HCT116 (cell line): ENCODE measurements around the gene TAGLN2. TPM values are rescaled to one million over a fixed set of nuclear protein-coding genes. Genes with fewer than 3 reads are reported as not detected.

Experiments
- ATAC-seq: fragments of 200-7000 bp; cut with Tn5 transposase; 2 replicates; pipeline ENCODE4 v1.9.1; 2020; ENCODE audit warnings: mild to moderate bottlenecking, moderate library complexity
- BruUV-seq: library from RNA; stranded (reverse); fragments of 400-500 nt; replicated peaks from 2 replicates; lab custom pipeline; 2021; lab: Mats Ljungman, UMichigan
- CTCF ChIA-PET: fragments of 300-600 bp; sonication (Branson Sonifier 250); formaldehyde crosslinking; loops from one replicate; lab custom pipeline; 2021; ENCODE audit warnings: antibody characterized with exemption; lab: Charles Lee
- POLR2A ChIA-PET: fragments of 300-600, 350-600 bp; sonication (Branson Sonifier 250); formaldehyde crosslinking; loops from one replicate; lab custom pipeline; 2021; ENCODE audit warnings: antibody characterized with exemption; lab: Charles Lee
- RAD21 ChIA-PET, 2 experiments: fragments of 300-600 bp; sonication (Branson Sonifier 250); formaldehyde crosslinking; loops; one replicate each; lab custom pipeline; 2023; ENCODE audit warnings: low total read pairs in 2 of 2; ENCODE audit not compliant: uncharacterized antibody in 2 of 2, unreplicated experiment in 2 of 2, low non-redundant PET in 1 of 2; lab: Charles Lee
- DNase-seq: peaks from one replicate; pipeline ENCODE4 v3.0.0-alpha.2; 2010; ENCODE audit warnings: low read depth, low spot score
- H2AFZ ChIP-seq: fragments of 200-600 bp; shearing (Covaris generic), sonication (generic); 2 replicates; pipeline ENCODE4 v1.6.1; 2017; ENCODE audit warnings: low read depth, mixed run types, mixed read lengths, antibody characterized with exemption, low read length; ENCODE audit not compliant: poor library complexity, severe bottlenecking
- H3K27ac ChIP-seq: 2 replicates; pipeline ENCODE4 v1.5.1; 2012; ENCODE audit warnings: low read depth, low read length
- H3K27me3 ChIP-seq: fragments of 200-600 bp; sonication (generic); 2 replicates; pipeline ENCODE4 v1.6.1; 2016; ENCODE audit warnings: mixed run types, low read length, mixed read lengths; ENCODE audit not compliant: insufficient read depth
- H3K36me3 ChIP-seq, 2 experiments: fragments of 200-500 bp in 1 of 2; fragments of 200-600 bp in 1 of 2; sonication (Bioruptor generic) in 1 of 2; sonication (generic) in 1 of 2; 2 replicates each; pipeline versions ENCODE4 v1.5.1 to v1.6.1; 2014 to 2016; ENCODE audit warnings: low read length in 2 of 2, inconsistent platforms in 1 of 2, mixed read lengths in 1 of 2, mixed run types in 1 of 2; ENCODE audit not compliant: insufficient read depth in 2 of 2, control insufficient read depth in 1 of 2
- H3K4me1 ChIP-seq, 2 experiments: fragments of 200-600 bp in 1 of 2; sonication (generic) in 1 of 2; 2 replicates each; pipeline versions ENCODE4 v1.5.1 to v1.6.1; 2012 to 2017; ENCODE audit warnings: low read length in 2 of 2, inconsistent platforms in 1 of 2, mild to moderate bottlenecking in 1 of 2, mixed read lengths in 1 of 2, mixed run types in 1 of 2, moderate library complexity in 1 of 2; ENCODE audit not compliant: insufficient read depth in 2 of 2, control insufficient read depth in 1 of 2
- H3K4me2 ChIP-seq: fragments of 200-600 bp; sonication (generic); 2 replicates; pipeline ENCODE4 v1.6.1; 2017; ENCODE audit warnings: mixed run types, low read length, mixed read lengths
- H3K4me3 ChIP-seq, 2 experiments: fragments of 200-600 bp in 1 of 2; sonication (generic) in 1 of 2; replicated peaks in 1 of 2; 2 replicates each; pipeline ENCODE4 v1.5.1; 2011 to 2016; ENCODE audit warnings: low read length in 2 of 2, control low read depth in 1 of 2, low read depth in 1 of 2, mild to moderate bottlenecking in 1 of 2, mixed read lengths in 1 of 2, mixed run types in 1 of 2
- H3K79me2 ChIP-seq: fragments of 200-600 bp; sonication (generic); 2 replicates; pipeline ENCODE4 v1.6.1; 2017; ENCODE audit warnings: mild to moderate bottlenecking, mixed run types, low read length, moderate library complexity, mixed read lengths; ENCODE audit not compliant: insufficient read depth
- H3K9ac ChIP-seq: fragments of 200-600 bp; sonication (generic); 2 replicates; pipeline ENCODE4 v1.6.1; 2016; ENCODE audit warnings: low read length, mixed read lengths
- H3K9me2 ChIP-seq: fragments of 200-600 bp; sonication (generic), shearing (Covaris generic); 2 replicates; pipeline ENCODE4 v1.6.1; 2017; ENCODE audit warnings: mixed run types, mild to moderate bottlenecking, moderate library complexity; ENCODE audit not compliant: insufficient read depth
- H3K9me3 ChIP-seq, 2 experiments: fragments of 200-500 bp in 1 of 2; fragments of 200-600 bp in 1 of 2; sonication (Bioruptor generic) in 1 of 2; sonication (generic) in 1 of 2; 2 replicates each; pipeline ENCODE4 v1.6.1; 2014 to 2017; ENCODE audit warnings: low read length in 2 of 2, mixed read lengths in 2 of 2, inconsistent platforms in 1 of 2, low read depth in 1 of 2, mild to moderate bottlenecking in 1 of 2, mixed run types in 1 of 2, moderate library complexity in 1 of 2; ENCODE audit not compliant: control insufficient read depth in 1 of 2, insufficient read depth in 1 of 2
- H4K20me1 ChIP-seq: fragments of 200-600 bp; sonication (generic), shearing (Covaris generic); 2 replicates; pipeline ENCODE4 v1.6.1; 2017; ENCODE audit warnings: mixed run types, mild to moderate bottlenecking, moderate library complexity; ENCODE audit not compliant: insufficient read depth
- CBX3 ChIP-seq: IDR thresholded peaks from 2 replicates; pipeline ENCODE4 v1.6.1; 2012; ENCODE audit warnings: low read depth
- CEBPB ChIP-seq: IDR thresholded peaks from 2 replicates; pipeline ENCODE4 v1.6.1; 2012; ENCODE audit warnings: low read depth
- ELF1 ChIP-seq: IDR thresholded peaks from 2 replicates; pipeline ENCODE4 v1.6.1; 2012; ENCODE audit warnings: low read depth, borderline replicate concordance
- EZH2 ChIP-seq: fragments of 200-600 bp; sonication (generic); IDR thresholded peaks from 2 replicates; pipeline ENCODE4 v1.6.1; 2017; ENCODE audit warnings: antibody characterized with exemption, mixed run types
- FOSL1 ChIP-seq: IDR thresholded peaks from 2 replicates; pipeline ENCODE4 v1.6.1; 2012; ENCODE audit warnings: low read depth
- JUND ChIP-seq: IDR thresholded peaks from 2 replicates; pipeline ENCODE4 v1.6.1; 2012
- POLR2A ChIP-seq: IDR thresholded peaks from 2 replicates; pipeline ENCODE4 v1.7.0; 2011; ENCODE audit warnings: borderline replicate concordance; ENCODE audit not compliant: insufficient read depth, insufficient read length; ENCODE audit errors: extremely low read depth
- POLR2AphosphoS5 ChIP-seq: IDR thresholded peaks from 2 replicates; pipeline ENCODE4 v1.6.1; 2011; ENCODE audit warnings: mild to moderate bottlenecking, low read depth, low read length, moderate library complexity
- RAD21 ChIP-seq: IDR thresholded peaks from 2 replicates; pipeline ENCODE4 v1.6.1; 2012; ENCODE audit warnings: low read depth, mild to moderate bottlenecking
- SIN3A ChIP-seq: IDR thresholded peaks from 2 replicates; pipeline ENCODE4 v1.6.1; 2012; ENCODE audit warnings: low read depth
- SP1 ChIP-seq: IDR thresholded peaks from 2 replicates; pipeline ENCODE4 v1.6.1; 2012; ENCODE audit warnings: low read depth
- SRF ChIP-seq: IDR thresholded peaks from 2 replicates; pipeline ENCODE4 v1.6.1; 2012; ENCODE audit warnings: low read depth
- YY1 ChIP-seq: IDR thresholded peaks from 2 replicates; pipeline ENCODE4 v1.6.1; 2011; ENCODE audit warnings: low read length, low read depth, moderate library complexity, mild to moderate bottlenecking; ENCODE audit not compliant: insufficient replicate concordance; ENCODE audit errors: extremely low read depth
- ZFX ChIP-seq: fragments of 450-650 bp; IDR thresholded peaks from 2 replicates; pipeline ENCODE4 v1.6.1; 2017
- ZNF274 ChIP-seq: fragments of 200-500 bp; sonication (Bioruptor generic); IDR thresholded peaks from 2 replicates; pipeline ENCODE4 v1.6.1; 2014; ENCODE audit warnings: mild to moderate bottlenecking, low read depth, low read length, inconsistent platforms
- intact Hi-C: fragments of 100-400 bp; cut with micrococcal nuclease; formaldehyde crosslinking; loops from 2 replicates; pipeline ENCODE4 v1.10.0; 2022
- total RNA-seq: library from RNA; stranded (reverse); gene quantifications from one replicate; pipeline ENCODE4 v1.2.1, GENCODE V29; 2021; ENCODE audit not compliant: unreplicated experiment
- TF ChIP-seq, protein P1 (sequence below): IDR thresholded peaks from 2 replicates; pipeline ENCODE4 v1.6.1; 2012
- TF ChIP-seq, protein P2 (sequence below), 3 experiments: fragments of 200-600 bp in 1 of 3; sonication (generic) in 1 of 3; IDR thresholded peaks in 2 of 3; conservative IDR thresholded peaks in 1 of 3; 2 replicates each; pipeline ENCODE4 v1.5.1; 2012 to 2017; ENCODE audit warnings: low read depth in 2 of 3, low read length in 2 of 3, antibody characterized with exemption in 1 of 3, borderline replicate concordance in 1 of 3, control low read depth in 1 of 3, mild to moderate bottlenecking in 1 of 3, mixed read lengths in 1 of 3, mixed run types in 1 of 3, moderate library complexity in 1 of 3; ENCODE audit not compliant: insufficient read depth in 1 of 3
- TF ChIP-seq, protein P3 (sequence below): IDR thresholded peaks from 2 replicates; pipeline ENCODE4 v1.6.1; 2011; ENCODE audit warnings: mild to moderate bottlenecking, low read length, moderate library complexity; ENCODE audit not compliant: insufficient replicate concordance; ENCODE audit errors: extremely low read depth
- TF ChIP-seq, protein P4 (sequence below): IDR thresholded peaks from 2 replicates; pipeline ENCODE4 v1.6.1; 2012; ENCODE audit warnings: low read depth

The TAGLN2 gene
- total RNA-seq, 1 experiment from 2014 or later, result 127 TPM

DNA sequence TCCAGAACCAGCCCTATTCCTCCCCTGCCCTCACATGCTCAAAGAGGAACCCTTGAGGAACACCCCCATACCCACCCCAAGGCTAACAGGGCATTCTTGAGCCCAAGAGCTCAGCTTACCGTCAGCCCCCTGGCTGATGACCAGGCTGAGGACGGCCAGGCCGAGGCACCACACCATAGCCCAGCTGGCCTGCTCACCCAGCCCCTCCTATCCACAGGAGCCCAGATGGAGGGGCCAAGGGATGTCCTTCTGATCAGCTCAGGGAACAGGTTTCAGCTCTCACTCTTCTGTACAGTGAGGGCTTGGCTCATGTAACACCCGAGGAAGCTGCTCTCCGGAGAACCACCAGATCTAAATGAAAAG is 18.0 kb upstream of the TAGLN2 start:
- Histone ChIP-seq H3K79me2 (no peaks in the 10 kb centered on the region), H3K4me1 (peaks cover 14 to 25% of the 10 kb centered on the region in 2 experiments), H3K4me2 (no peak overlapping the region), H3K4me3 (no peak overlapping the region), H3K27ac (no peak overlapping the region), H3K27me3 (no peaks in the 10 kb centered on the region), H3K9ac (no peak overlapping the region), H3K36me3 (no peaks in the 10 kb centered on the region), H3K9me3 (no peaks in the 10 kb centered on the region), H2AFZ (no peak overlapping the region), H4K20me1 (no peaks in the 10 kb centered on the region), H3K9me2 (no peaks in the 10 kb centered on the region)
- no TSS peak for BruUV-seq
- ChIA-PET RAD21 (no interaction called here), POLR2A (no interaction called here), CTCF (interaction anchor here (2.4 kb wide), 1 partner anchor 64 kb away, joined by 10 read pairs; no protein-coding TSS in a partner anchor)
- intact Hi-C loops, result no loop called here
- TF ChIP-seq JUND (no peak), ELF1 (no peak), FOSL1 (no peak), CEBPB (no peak), ZFX (no peak), EZH2 (no peak), YY1 (no peak), SRF (no peak), RAD21 (no peak), POLR2A (no peak), ZNF274 (no peak), CBX3 (no peak), POLR2AphosphoS5 (no peak), SIN3A (no peak), SP1 (no peak)
- TF ChIP-seq, protein P1, sequence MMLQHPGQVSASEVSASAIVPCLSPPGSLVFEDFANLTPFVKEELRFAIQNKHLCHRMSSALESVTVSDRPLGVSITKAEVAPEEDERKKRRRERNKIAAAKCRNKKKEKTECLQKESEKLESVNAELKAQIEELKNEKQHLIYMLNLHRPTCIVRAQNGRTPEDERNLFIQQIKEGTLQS, result no peak
- TF ChIP-seq, protein P2, sequence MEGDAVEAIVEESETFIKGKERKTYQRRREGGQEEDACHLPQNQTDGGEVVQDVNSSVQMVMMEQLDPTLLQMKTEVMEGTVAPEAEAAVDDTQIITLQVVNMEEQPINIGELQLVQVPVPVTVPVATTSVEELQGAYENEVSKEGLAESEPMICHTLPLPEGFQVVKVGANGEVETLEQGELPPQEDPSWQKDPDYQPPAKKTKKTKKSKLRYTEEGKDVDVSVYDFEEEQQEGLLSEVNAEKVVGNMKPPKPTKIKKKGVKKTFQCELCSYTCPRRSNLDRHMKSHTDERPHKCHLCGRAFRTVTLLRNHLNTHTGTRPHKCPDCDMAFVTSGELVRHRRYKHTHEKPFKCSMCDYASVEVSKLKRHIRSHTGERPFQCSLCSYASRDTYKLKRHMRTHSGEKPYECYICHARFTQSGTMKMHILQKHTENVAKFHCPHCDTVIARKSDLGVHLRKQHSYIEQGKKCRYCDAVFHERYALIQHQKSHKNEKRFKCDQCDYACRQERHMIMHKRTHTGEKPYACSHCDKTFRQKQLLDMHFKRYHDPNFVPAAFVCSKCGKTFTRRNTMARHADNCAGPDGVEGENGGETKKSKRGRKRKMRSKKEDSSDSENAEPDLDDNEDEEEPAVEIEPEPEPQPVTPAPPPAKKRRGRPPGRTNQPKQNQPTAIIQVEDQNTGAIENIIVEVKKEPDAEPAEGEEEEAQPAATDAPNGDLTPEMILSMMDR (IDR thresholded peaks at IDR 0.05 in 2 of 3, conservative IDR thresholded peaks at IDR 0.05 in 1 of 3; ENCODE audit: borderline replicate concordance in 1 of 3, insufficient read depth in 1 of 3, low read depth in 2 of 3, low read length in 2 of 3), result no peak
- TF ChIP-seq, protein P3, sequence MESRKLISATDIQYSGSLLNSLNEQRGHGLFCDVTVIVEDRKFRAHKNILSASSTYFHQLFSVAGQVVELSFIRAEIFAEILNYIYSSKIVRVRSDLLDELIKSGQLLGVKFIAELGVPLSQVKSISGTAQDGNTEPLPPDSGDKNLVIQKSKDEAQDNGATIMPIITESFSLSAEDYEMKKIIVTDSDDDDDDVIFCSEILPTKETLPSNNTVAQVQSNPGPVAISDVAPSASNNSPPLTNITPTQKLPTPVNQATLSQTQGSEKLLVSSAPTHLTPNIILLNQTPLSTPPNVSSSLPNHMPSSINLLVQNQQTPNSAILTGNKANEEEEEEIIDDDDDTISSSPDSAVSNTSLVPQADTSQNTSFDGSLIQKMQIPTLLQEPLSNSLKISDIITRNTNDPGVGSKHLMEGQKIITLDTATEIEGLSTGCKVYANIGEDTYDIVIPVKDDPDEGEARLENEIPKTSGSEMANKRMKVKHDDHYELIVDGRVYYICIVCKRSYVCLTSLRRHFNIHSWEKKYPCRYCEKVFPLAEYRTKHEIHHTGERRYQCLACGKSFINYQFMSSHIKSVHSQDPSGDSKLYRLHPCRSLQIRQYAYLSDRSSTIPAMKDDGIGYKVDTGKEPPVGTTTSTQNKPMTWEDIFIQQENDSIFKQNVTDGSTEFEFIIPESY, result no peak
- TF ChIP-seq, protein P4, sequence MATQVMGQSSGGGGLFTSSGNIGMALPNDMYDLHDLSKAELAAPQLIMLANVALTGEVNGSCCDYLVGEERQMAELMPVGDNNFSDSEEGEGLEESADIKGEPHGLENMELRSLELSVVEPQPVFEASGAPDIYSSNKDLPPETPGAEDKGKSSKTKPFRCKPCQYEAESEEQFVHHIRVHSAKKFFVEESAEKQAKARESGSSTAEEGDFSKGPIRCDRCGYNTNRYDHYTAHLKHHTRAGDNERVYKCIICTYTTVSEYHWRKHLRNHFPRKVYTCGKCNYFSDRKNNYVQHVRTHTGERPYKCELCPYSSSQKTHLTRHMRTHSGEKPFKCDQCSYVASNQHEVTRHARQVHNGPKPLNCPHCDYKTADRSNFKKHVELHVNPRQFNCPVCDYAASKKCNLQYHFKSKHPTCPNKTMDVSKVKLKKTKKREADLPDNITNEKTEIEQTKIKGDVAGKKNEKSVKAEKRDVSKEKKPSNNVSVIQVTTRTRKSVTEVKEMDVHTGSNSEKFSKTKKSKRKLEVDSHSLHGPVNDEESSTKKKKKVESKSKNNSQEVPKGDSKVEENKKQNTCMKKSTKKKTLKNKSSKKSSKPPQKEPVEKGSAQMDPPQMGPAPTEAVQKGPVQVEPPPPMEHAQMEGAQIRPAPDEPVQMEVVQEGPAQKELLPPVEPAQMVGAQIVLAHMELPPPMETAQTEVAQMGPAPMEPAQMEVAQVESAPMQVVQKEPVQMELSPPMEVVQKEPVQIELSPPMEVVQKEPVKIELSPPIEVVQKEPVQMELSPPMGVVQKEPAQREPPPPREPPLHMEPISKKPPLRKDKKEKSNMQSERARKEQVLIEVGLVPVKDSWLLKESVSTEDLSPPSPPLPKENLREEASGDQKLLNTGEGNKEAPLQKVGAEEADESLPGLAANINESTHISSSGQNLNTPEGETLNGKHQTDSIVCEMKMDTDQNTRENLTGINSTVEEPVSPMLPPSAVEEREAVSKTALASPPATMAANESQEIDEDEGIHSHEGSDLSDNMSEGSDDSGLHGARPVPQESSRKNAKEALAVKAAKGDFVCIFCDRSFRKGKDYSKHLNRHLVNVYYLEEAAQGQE, result no peak
- ATAC-seq, result no peak
- no peak for DNase-seq
